GM12864 (cell line): Measurements from ENCODE around the gene ITPKB.

Experiments
- DNase-seq: peaks from one replicate; pipeline ENCODE4 v3.0.0-alpha.2; 2011; ENCODE audit warnings: low read depth
- H3K4me3 ChIP-seq: 2 replicates; pipeline ENCODE4 v1.5.1; 2011; ENCODE audit warnings: mild to moderate bottlenecking, low read depth, low read length, control low read depth
- CTCF ChIP-seq: IDR thresholded peaks from 2 replicates; pipeline ENCODE4 v1.5.1; 2011; ENCODE audit warnings: low read depth, mild to moderate bottlenecking, moderate library complexity, low read length, control low read depth, inconsistent platforms; ENCODE audit errors: missing control alignments

The ITPKB gene

GRCh38 chr1:226666692-226667091 is 72.4 kb downstream of the ITPKB start:
- no peak for DNase-seq
- no peak overlapping the region for H3K4me3 ChIP-seq
- TF ChIP-seq CTCF, result no peak

- DNase-seq, result no peak
- H3K4me3 ChIP-seq, result no peak overlapping the region
- no peak for TF ChIP-seq CTCF
These were observed 72.9 kb downstream of the ITPKB start for GRCh38 chr1:226666164-226666506.

- H3K4me3 ChIP-seq, result no peak overlapping the region
- DNase-seq, result no peak
- no peak for TF ChIP-seq CTCF
These were observed 73.4 kb downstream of the ITPKB start for GRCh38 chr1:226665505-226666163.

- DNase-seq, result no peak
- no peak for TF ChIP-seq CTCF
- no peak overlapping the region for H3K4me3 ChIP-seq
These were observed 74.5 kb downstream of the ITPKB start for GRCh38 chr1:226664413-226665101.

- no peak for DNase-seq
- TF ChIP-seq CTCF, result no peak
- H3K4me3 ChIP-seq, result no peak overlapping the region; the same call in 1 of the 2 replicates
These were observed 75.8 kb downstream of the ITPKB start for GRCh38 chr1:226663327-226663704.

- no peak for TF ChIP-seq CTCF
- DNase-seq, result peak; percentile 100
- no peak overlapping the region for H3K4me3 ChIP-seq
These were observed 76.3 kb downstream of the ITPKB start for GRCh38 chr1:226662642-226663326.
